Tongue (tissue), 3 donors: ENCODE measurements around the gene ALOXE3. TPM values are rescaled to one million over a fixed set of nuclear protein-coding genes. Genes with fewer than 3 reads are reported as not detected.

Experiments
- DNase-seq: peaks from one replicate; pipeline ENCODE4 v3.0.0-alpha.2; 2015
- small RNA-seq: library from RNA; depleted of rRNA; stranded (forward); fragments of <200 nt; gene quantifications from one replicate; pipeline ENCODE3, GENCODE V24; 2014; ENCODE audit warnings: low replicate concordance
- total RNA-seq: library from RNA; depleted of rRNA; stranded (reverse); fragments of >200 nt; gene quantifications from one replicate; pipeline ENCODE4 v1.2.3, GENCODE V29; 2014

The ALOXE3 gene
- total RNA-seq, 1 donor from 2014 or later, result not detected

DNA sequence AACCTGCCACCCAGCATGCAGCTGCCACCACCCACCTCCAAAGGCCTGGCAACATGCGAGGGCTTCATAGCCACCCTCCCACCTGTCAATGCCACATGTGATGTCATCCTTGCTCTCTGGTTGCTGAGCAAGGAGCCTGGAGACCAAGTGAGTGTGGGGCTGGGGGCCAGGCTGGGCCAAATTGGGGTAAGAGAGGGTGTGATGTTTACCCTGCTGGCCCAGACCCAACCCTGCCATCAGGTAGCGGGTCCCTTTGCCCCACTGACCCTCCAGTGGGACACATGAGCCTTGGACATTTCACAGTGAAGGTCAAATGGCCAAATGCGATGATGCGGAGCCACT lies 70.6 kb downstream of the ALOXE3 start:
- no peak for DNase-seq

GRCh38 chr17:8046929-8047768 lies 71.2 kb downstream of the ALOXE3 start:
- DNase-seq, result no peak

DNA sequence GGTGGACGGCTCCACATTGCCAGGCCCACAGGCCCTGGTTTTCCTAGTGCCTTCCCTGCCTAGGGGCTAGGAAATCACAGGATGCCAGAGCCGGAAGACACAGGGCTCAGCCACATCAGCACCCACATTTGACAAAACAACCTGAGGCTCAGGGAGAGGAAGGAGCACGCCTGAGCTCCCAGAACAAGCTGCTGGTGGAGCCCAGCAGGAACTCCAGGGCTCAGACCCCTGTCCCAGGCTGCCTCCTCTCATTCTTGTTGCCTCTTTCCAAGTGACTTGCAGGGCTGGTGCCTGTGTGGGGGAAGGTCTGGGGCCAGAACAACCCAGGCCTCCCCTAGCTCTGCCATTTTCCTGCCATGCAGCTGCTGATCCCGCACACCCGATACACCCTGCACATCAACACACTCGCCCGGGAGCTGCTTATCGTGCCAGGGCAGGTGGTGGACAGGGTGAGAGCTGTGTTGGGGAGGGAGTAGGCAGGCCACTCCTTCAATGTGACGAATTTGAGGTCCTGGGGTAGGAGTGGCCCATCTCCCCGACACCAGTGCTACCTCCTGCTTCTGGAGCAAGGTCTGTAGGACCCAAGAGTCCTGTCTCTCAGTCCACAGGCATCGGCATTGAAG lies 71.9 kb downstream of the ALOXE3 start:
- DNase-seq, result no peak

Small RNA genes within 50 kb of the gene (small RNA-seq; reads per million reads assigned to genes)
- not detected for gene MIR4314

Other genes with a start within 250 kb of the ALOXE3 start
- 78.9 TPM for gene CHD3, start 229.7 kb downstream of the ALOXE3 start, total RNA-seq
- 12.5 TPM for gene RNF227, start 202.2 kb downstream of the ALOXE3 start, total RNA-seq
- 0.82 TPM for gene KCNAB3, start 188.7 kb downstream of the ALOXE3 start, total RNA-seq
- gene TRAPPC1, start 186.6 kb downstream of the ALOXE3 start, total RNA-seq, result 21.7 TPM
- 18.2 TPM for gene CNTROB, start 186.3 kb downstream of the ALOXE3 start, total RNA-seq
- gene GUCY2D, start 115.9 kb downstream of the ALOXE3 start, total RNA-seq, result not detected
- 2.2 TPM for gene ALOX15B, start 79.5 kb downstream of the ALOXE3 start, total RNA-seq
- 0.72 TPM for gene ALOX12B, start 30.8 kb downstream of the ALOXE3 start, total RNA-seq
- gene HES7, start 5.6 kb upstream of the ALOXE3 start, total RNA-seq, result not detected
- 83.3 TPM for gene PER1, start 33.9 kb upstream of the ALOXE3 start, total RNA-seq
- 17.1 TPM for gene VAMP2, start 44.4 kb upstream of the ALOXE3 start, total RNA-seq
- 5.4 TPM for gene TMEM107, start 57.9 kb upstream of the ALOXE3 start, total RNA-seq
- 7.6 TPM for gene BORCS6, start 71.7 kb upstream of the ALOXE3 start, total RNA-seq
- 21.0 TPM for gene AURKB, start 92.1 kb upstream of the ALOXE3 start, total RNA-seq
- gene CTC1, start 129.5 kb upstream of the ALOXE3 start, total RNA-seq, result 6.6 TPM
- gene PFAS, start 130.8 kb upstream of the ALOXE3 start, total RNA-seq, result 21.3 TPM
- 7.5 TPM for gene RANGRF, start 170.2 kb upstream of the ALOXE3 start, total RNA-seq
- 0.10 TPM for gene SLC25A35, start 176.9 kb upstream of the ALOXE3 start, total RNA-seq
- 15.9 TPM for gene ARHGEF15, start 191.7 kb upstream of the ALOXE3 start, total RNA-seq
- not detected for gene ODF4, start 221.3 kb upstream of the ALOXE3 start, total RNA-seq